ACC112 (cell line): ENCODE data around the gene CATSPER4.
"Not testable (repeated sequence)": the region's sequence is repeated elsewhere in the genome, so short reads cannot be mapped to it uniquely, and the experiment has no call there.

Source experiments
- H2AFZ ChIP-seq: fragments of 200-600 bp; sonication (generic); one replicate; pipeline ENCODE4 v1.6.0; 2017; ENCODE audit warnings: antibody characterized with exemption, low read length; ENCODE audit not compliant: unreplicated experiment
- H3K27ac ChIP-seq: fragments of 200-600 bp; sonication (generic); 2 replicates; pipeline ENCODE4 v1.5.1; 2014; ENCODE audit warnings: low read depth, mild to moderate bottlenecking, antibody characterized with exemption, low read length, moderate library complexity
- H3K27me3 ChIP-seq: fragments of 200-600 bp; sonication (generic); 2 replicates; pipeline ENCODE4 v1.6.1; 2014; ENCODE audit warnings: mild to moderate bottlenecking, antibody characterized with exemption, low read length, moderate library complexity, mixed read lengths; ENCODE audit not compliant: insufficient read depth
- H3K36me3 ChIP-seq: fragments of 200-600 bp; sonication (generic); 2 replicates; pipeline ENCODE4 v1.6.1; 2016; ENCODE audit warnings: mild to moderate bottlenecking, antibody characterized with exemption, low read length, moderate library complexity, mixed read lengths; ENCODE audit not compliant: insufficient read depth
- H3K4me1 ChIP-seq: fragments of 200-600 bp; sonication (generic); one replicate; pipeline ENCODE4 v1.6.1; 2016; ENCODE audit warnings: low read length, mixed read lengths; ENCODE audit not compliant: insufficient read depth, unreplicated experiment, control insufficient read depth
- H3K4me3 ChIP-seq: fragments of 200-600 bp; sonication (generic); 2 replicates; pipeline ENCODE4 v1.5.1; 2014; ENCODE audit warnings: mild to moderate bottlenecking, low read depth, low read length
- H3K79me2 ChIP-seq: fragments of 200-600 bp; sonication (generic); one replicate; pipeline ENCODE4 v1.6.0; 2016; ENCODE audit warnings: low read length; ENCODE audit not compliant: control insufficient read depth, unreplicated experiment, insufficient read depth

Gene CATSPER4

GRCh38 chr1:26221094-26221493, 30.7 kb downstream of the CATSPER4 start:
- Histone ChIP-seq H3K27ac (no peak overlapping the region), H3K79me2 (no peaks in the 10 kb centered on the region), H3K4me1 (no peaks in the 10 kb centered on the region), H2AFZ (no peak overlapping the region), H3K4me3 (no peak overlapping the region), H3K36me3 (no peaks in the 10 kb centered on the region), H3K27me3 (0 out of 2 replicates have a peak, but pooled peaks cover 4% of the 10 kb centered on the region)

DNA sequence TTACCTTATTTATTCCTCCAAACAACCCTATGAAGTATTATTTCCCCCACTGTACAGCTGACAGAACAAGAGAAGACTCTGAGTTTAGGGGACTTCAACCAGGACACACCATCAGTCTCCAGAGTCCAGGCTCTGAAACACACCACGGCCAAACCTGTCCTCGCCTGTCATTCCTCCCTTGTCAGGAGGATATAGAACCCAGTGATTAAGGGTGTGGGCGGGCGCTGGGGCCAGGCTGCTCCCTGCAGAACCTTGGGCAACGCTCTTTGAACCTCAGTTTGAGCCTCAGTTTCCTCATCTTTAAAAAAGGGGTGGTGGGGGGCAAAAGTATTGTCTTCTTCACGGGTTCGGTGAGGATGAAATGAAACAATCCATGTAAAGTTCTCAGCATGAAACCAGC, 34.2 kb downstream of the CATSPER4 start:
- Histone ChIP-seq H3K36me3 (no peaks in the 10 kb centered on the region), H3K4me3 (peak overlapping the region; percentile 72; the same call in 1 of the 2 replicates), H3K4me1 (no peaks in the 10 kb centered on the region), H3K79me2 (no peaks in the 10 kb centered on the region), H3K27ac (no peak overlapping the region), H2AFZ (no peak overlapping the region), H3K27me3 (no peaks in the 10 kb centered on the region)

- H3K4me3 ChIP-seq = peak overlapping the region; percentile 72
- H3K36me3 ChIP-seq = no peaks in the 10 kb centered on the region
- H3K27ac ChIP-seq = no peak overlapping the region
- H3K4me1 ChIP-seq = no peaks in the 10 kb centered on the region
- no peaks in the 10 kb centered on the region for H3K79me2 ChIP-seq
- no peaks in the 10 kb centered on the region for H3K27me3 ChIP-seq
- peak overlapping the region; percentile 89 for H2AFZ ChIP-seq
Observed at GRCh38 chr1:26225033-26225831, 34.8 kb downstream of the CATSPER4 start.

- H3K4me1 ChIP-seq, H2AFZ ChIP-seq, H3K27ac ChIP-seq, H3K36me3 ChIP-seq, H3K27me3 ChIP-seq, H3K4me3 ChIP-seq: not testable (repeated sequence)
- peaks cover 14% of the 10 kb centered on the region for H3K79me2 ChIP-seq
Observed at GRCh38 chr1:26230682-26231081, 40.3 kb downstream of the CATSPER4 start.

- H3K4me3 ChIP-seq = peak within 1 kb of the TSS; percentile 98
- peak within 1 kb of the TSS; percentile 80 for H2AFZ ChIP-seq
- peaks cover 46% of the 10 kb centered on the region for H3K79me2 ChIP-seq
- no peaks in the 10 kb centered on the region for H3K27me3 ChIP-seq
- peak within 1 kb of the TSS; percentile 30 for H3K27ac ChIP-seq
- no peaks in the 10 kb centered on the region for H3K36me3 ChIP-seq
- H3K4me1 ChIP-seq = peaks cover 24% of the 10 kb centered on the region
Observed at GRCh38 chr1:26233903-26234643, 43.7 kb downstream of the CATSPER4 start, which contains the start of gene CEP85. Gene CEP85 (plus strand): TSS chr1:26234200. CDS start chr1:26239784, 5,584 bp downstream.

- peak overlapping the region; percentile 30 for H3K27ac ChIP-seq
- H2AFZ ChIP-seq = peak overlapping the region; percentile 80
- H3K4me3 ChIP-seq = peak overlapping the region; percentile 98
- H3K27me3 ChIP-seq = no peaks in the 10 kb centered on the region
- H3K36me3 ChIP-seq = no peaks in the 10 kb centered on the region
- peaks cover 29% of the 10 kb centered on the region for H3K4me1 ChIP-seq
- H3K79me2 ChIP-seq = peaks cover 51% of the 10 kb centered on the region
Observed at GRCh38 chr1:26234644-26235370, 44.4 kb downstream of the CATSPER4 start.

DNA sequence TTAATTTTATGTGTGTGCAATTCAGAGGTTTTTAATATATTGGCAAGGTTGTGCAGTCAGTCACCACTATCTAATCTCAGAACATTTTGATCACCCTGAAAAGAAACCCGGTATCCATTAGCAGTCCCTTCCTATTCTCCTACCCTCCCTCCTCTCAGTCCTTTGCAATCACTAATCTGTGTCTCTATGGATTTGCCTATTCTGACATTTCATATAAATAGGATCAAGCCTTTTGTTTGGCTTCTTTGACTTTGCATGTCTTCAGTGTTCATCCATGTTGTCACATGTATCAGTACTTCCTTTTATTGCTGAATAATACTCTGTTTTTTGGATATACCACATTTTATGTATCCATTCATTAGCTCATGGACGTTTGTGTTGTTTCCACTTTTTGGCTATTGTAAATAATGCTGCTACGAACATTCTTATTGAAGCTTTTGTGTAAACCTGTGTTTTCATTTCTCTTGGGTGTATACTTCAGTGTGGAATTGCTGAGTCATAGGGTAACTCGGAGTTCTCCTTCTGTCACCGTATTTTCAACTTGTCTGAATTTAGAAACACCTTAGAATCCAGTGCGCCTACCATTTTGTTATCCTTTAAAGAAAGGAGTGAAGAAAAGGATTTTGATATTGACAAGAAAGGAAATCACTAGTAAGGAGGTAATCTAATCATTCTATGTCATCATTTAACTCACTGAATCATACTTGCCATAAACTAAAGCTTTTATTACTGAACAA, 47.0 kb downstream of the CATSPER4 start:
- peak overlapping the region; percentile 31 for H3K4me3 ChIP-seq
- peak overlapping the region; percentile 71 for H3K27ac ChIP-seq

DNA sequence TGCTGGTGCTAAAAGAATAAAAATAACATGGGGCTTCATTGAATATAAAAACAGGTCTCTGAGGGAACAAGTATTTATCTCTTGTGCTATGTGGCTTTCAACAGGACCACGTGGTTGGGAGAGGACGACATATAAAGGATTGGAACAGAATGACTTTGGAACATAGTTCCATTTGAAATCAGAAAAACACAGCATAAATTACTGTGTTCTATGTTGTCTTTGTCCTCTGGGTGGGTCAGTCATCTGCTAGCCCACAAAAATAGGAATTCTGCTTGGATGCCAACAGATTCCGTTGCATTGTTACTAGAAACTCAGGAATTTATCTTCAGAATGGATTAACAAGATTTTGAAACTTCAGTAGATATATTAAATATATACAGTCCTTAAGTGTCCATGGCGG, 49.5 kb downstream of the CATSPER4 start:
- Histone ChIP-seq H3K79me2 (peaks cover 57% of the 10 kb centered on the region), H3K4me3 (0 out of 2 replicates have a peak overlapping the region, but pooled peaks have one; percentile 9), H3K4me1 (peaks cover 35% of the 10 kb centered on the region), H3K36me3 (no peaks in the 10 kb centered on the region; the same call in 1 of the 2 replicates), H3K27ac (peak overlapping the region; percentile 28), H2AFZ (no peak overlapping the region), H3K27me3 (no peaks in the 10 kb centered on the region)

More for the DNA sequence above, 47.0 kb downstream of the CATSPER4 start:
- H3K4me1 ChIP-seq = peaks cover 35% of the 10 kb centered on the region
- H3K27me3 ChIP-seq = no peaks in the 10 kb centered on the region
- H3K79me2 ChIP-seq = peaks cover 61% of the 10 kb centered on the region
- H2AFZ ChIP-seq = peak overlapping the region; percentile 36
- H3K36me3 ChIP-seq = no peaks in the 10 kb centered on the region
